GM21390 (cell line): ENCODE results near the gene NMRAL1.

Experiments
- ATAC-seq: cut with Tn5 transposase; IDR thresholded peaks from one replicate; pipeline ENCODE4 v1.9.1; 2021; ENCODE audit not compliant: unreplicated experiment

Gene NMRAL1

GRCh38 chr16:4467916-4468315, 6.5 kb downstream of the NMRAL1 start:
- ATAC-seq: no peak

- no peak for ATAC-seq
Observed at GRCh38 chr16:4465977-4466779, 8.2 kb downstream of the NMRAL1 start.

GRCh38 chr16:4463522-4464163, 10.8 kb downstream of the NMRAL1 start:
- no peak for ATAC-seq

DNA sequence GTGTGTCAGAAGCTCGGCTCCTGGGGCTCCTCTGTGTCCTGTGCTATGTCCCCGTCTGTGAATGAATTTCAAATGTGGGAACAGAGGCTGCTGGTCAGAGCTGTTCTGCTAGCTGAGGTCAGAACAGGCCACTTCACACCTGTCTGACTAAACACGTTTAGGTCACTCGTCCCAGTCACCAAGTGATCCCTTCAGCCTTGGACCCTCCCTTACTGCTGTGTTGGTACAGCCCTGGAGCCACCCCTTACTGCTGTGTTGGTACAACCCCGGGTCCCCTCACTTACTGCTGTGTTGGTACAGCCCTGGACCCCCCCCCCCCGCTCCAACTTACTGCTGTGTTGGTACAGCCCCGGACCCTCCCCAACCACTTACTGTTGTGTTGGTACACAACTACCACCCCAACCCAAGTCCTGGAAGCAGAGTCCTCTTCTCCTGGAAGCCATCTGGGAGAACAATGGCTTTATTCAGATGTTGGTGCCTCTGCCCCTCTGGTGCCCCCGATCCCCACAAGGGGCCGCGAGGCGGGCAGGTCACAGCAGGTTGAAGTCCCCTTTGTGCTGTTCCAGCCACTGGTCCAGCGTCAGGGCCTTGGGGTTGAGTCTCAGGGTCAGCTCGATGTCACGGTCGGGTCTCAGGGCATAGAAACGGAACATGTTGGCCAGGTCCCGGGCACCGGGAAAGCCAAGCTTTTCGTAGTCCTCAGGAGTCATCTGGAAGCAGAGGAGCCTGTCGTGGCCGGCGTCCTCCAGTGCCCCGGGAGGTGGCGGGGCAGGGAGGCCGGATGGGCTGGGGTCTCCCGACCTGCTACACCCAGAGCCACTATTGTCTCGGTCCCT, 13.0 kb downstream of the NMRAL1 start:
- ATAC-seq: no peak

- no peak for ATAC-seq
Observed at GRCh38 chr16:4460936-4461249, 13.5 kb downstream of the NMRAL1 start.

DNA sequence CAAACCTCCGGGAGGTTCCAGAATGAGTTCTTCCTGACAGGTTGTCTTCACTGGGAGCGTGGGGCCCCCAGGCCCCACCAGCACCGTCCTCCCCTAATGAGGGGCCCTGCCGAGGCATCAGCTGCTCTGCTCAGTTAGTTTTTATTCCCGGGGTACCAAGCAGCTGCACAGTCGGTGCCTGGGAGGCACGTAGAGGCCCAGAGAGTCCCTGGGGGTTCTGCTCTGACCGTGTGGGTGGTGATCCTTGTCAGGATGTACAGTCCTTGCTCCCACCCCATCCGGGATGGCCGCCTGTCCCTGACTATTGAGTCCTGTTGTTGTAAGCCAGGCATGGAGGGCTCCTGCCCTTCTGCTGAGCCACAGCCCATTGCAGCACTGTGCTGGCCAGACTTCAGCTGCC, 18.5 kb downstream of the NMRAL1 start:
- ATAC-seq: no peak

DNA sequence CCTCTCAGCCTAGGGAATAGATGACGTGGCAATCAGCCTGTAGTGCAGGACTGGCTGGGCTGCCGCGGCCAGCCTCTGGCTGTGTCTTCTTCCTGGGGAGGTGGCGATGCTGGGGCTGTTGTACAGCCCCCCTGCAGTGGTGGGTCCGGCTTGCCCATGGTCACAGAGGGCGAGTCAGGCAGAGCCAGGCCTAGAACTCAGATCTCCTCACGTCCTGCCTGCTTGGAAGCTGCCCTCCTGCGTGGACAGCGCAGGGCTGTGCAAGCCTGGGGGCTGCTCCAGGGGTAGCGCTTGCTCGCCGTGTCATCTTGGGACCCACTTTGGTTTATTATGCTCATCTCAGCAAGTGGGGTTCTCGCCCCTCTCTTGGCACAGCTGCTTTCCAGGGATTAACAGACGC, 19.3 kb downstream of the NMRAL1 start:
- ATAC-seq: no peak

DNA sequence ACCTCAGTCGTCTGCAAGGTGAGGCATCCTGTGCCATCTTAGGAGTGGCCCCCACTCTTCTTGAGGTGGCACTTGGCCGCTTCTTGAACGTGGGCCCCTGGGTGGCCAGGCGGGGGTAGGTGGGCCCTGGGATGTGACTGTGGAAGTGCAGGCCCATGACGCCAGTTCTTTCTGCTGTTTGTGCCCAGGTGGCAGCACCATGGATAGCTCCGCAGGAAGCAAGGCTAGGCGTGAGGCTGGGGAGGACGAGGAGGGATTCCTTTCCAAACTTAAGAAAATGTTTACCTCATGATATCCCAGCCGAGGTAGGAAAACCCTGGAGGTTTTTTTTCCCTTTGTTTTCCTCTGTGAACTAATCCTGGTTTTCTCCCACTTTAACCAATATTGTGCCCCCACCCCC, 19.8 kb downstream of the NMRAL1 start:
- ATAC-seq: no peak

- no peak for ATAC-seq
Observed at GRCh38 chr16:4452674-4453073, 21.8 kb downstream of the NMRAL1 start.

DNA sequence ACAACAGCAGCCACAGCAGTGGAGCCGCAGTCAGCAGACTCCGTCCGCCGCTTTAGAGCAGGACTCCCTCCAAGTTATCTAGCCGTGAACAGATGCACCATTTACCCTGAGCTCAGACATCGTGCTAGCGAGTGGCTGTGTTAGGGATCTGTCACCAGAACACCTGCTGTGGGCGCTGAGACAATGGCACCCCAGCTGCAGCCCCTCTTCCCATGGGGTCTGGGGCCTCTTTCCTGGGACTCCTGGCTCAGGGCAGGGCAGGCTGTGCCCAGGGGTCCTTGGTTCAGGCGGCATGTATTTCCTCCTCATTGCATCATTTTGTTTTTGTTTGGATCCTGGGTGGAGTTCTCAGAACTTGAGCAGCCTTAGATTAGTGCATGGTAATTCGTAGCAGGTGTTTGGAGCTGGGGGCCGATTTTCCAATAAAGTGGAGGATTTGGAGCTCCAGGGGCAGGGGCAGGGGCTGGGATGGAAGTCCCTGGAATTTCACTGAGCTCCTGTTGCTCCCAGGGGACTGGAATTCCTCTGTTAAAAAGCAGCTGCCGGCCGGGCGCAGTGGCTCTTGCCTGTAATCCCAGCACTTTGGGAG, 23.4 kb downstream of the NMRAL1 start:
- ATAC-seq: no peak

DNA sequence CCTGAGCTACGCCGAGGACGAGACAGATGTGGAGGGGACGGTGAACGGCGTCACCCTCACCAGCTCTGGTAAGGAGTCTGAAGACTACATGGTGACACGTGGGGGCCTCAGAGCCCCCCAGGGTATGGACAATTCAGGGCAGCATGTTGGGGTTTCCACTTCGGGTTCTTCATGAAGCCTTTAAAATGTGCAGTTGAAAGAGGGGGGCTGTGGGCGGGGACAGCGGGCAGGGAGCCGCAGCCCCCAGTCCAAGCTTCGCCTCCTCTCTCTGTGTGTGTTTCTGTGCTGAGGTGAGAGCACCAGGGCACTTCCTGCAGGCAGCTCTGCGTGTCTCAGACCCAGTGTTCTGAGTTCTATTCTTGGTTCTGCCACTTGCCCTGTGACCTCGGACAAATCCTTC, 24.0 kb downstream of the NMRAL1 start:
- no peak for ATAC-seq

GRCh38 chr16:4443986-4444385, 30.4 kb downstream of the NMRAL1 start:
- no peak for ATAC-seq

- ATAC-seq: no peak
Observed at GRCh38 chr16:4443271-4443670, 31.2 kb downstream of the NMRAL1 start.

DNA sequence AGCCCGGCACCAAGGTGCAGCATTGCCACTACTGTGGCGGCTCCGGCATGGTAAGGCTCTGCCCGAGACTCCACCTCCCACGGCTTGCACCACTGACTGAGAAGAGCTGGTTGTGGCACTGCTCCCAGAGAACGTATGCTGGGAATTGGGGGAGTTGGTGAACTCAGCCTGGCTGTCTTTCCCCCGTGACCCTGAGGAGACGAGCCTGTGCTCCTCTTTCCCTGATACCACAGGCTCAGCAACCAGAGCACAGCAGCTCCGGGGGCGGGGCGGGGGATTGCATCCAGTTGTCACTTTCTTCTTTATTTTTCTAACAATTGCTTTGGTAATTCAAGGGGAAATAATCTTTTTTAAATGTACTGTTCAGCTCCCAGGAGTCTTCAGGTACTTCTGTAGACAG, 32.1 kb downstream of the NMRAL1 start:
- no peak for ATAC-seq

GRCh38 chr16:4437366-4437765, 37.1 kb downstream of the NMRAL1 start:
- ATAC-seq: no peak

- no peak for ATAC-seq
Observed at GRCh38 chr16:4435337-4436067, 38.9 kb downstream of the NMRAL1 start.

- ATAC-seq: no peak
Observed at GRCh38 chr16:4433914-4434787, 40.3 kb downstream of the NMRAL1 start.

DNA sequence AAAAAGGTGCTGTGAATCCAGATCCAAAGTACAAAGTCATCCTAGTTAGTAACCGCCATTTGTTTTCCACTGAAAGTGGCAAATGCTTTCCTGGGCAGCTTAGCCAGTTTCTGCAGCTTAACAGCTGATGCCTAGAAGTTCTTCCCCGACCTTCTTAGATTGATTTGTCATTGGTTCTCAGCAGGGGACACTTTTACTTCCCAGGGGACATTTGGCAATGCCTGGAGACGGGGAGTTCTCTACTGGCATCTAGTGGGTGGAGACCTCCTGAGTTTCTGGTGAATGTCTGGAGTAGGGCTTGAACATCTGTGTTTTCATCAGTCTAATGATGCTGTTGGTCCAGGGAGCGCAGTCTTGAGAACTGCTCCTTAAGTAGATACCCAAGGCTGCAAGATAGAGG, 41.2 kb downstream of the NMRAL1 start:
- ATAC-seq: no peak

- no peak for ATAC-seq
Observed at GRCh38 chr16:4431023-4431422, 43.4 kb downstream of the NMRAL1 start.

DNA sequence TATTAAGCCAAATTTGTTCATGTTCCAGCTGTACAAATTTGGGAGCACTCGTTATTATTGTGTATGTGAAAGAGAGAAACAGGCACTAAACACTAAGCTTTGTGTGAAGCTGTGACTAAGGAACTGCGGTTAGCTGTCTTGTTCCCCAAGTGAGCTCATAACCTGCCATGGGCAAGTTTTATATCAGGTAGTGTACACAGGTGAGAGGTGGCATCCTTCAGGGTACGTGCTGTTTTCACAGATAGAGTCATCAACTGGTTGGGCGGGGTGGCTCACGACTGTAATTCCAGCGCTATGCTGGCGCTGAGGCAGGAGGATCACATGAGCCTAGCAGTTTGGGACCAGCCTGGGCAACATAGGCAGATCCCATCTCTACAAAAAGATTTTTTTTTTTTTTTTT, 45.9 kb downstream of the NMRAL1 start:
- no peak for ATAC-seq
